ENCODE results near the gene MED8.

Gene MED8

DNA sequence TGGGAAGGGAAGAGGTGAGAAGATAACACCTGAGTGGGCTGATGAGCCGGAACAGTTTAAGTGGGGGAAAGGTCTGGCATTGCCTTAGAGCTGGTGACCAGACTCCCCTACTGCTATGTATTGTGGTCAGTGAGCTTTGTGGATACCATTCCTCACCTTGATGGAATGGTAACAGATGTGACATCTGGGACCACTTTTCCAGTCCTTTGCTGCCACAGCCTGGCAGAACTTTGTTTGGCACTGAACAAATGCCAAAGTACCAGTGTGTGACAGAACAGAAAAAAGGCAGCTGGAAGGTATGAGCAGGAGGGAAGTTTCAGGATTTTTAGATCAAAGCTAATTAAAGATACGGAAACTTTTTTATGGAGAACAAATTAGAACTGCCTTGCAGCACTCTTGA, 6.2 kb downstream of the MED8 start:
- peak; percentile 9 for TF ChIP-seq CTCF (conservative IDR thresholded peaks at IDR 0.05; ENCODE audit: low read depth, low read length)
- no peak overlapping the region for H3K4me3 ChIP-seq (ENCODE audit: low read depth, low read length)
- DNase-seq (ENCODE audit: low read depth), result no peak

- no peak for TF ChIP-seq CTCF (conservative IDR thresholded peaks at IDR 0.05; ENCODE audit: low read depth, low read length)
- DNase-seq (ENCODE audit: low read depth), result no peak
- no peak overlapping the region for H3K4me3 ChIP-seq (ENCODE audit: low read depth, low read length)
Measured at GRCh38 chr1:43382027-43382779, 7.4 kb downstream of the MED8 start.

DNA sequence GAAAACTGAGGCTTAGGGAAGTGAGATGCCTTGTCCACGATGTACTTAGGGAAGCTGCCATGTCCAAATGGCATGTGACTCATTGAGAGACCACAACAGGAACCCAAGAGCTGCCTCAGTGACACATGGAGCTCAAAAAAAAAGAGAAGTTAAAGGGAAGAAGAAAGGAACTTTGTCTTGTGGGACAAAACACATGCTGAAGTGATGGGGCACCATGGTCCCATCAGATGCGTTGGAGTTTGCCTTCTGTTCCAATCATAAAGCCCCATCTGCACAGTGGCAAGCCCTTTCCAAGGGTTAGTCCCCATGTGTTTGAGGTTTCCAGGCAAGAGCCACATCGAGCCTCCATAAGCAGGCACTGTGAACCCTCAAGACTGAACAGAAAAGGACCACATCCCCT, 8.0 kb downstream of the MED8 start:
- no peak for TF ChIP-seq CTCF (conservative IDR thresholded peaks at IDR 0.05; ENCODE audit: low read depth, low read length)
- no peak overlapping the region for H3K4me3 ChIP-seq (ENCODE audit: low read depth, low read length)
- DNase-seq (ENCODE audit: low read depth), result no peak

- H3K4me3 ChIP-seq (ENCODE audit: low read depth, low read length), result no peak overlapping the region
- DNase-seq (ENCODE audit: low read depth), result no peak
- no peak for TF ChIP-seq CTCF (conservative IDR thresholded peaks at IDR 0.05; ENCODE audit: low read depth, low read length)
Measured at GRCh38 chr1:43379476-43379875, 10.1 kb downstream of the MED8 start.

GRCh38 chr1:43377831-43378230, 11.8 kb downstream of the MED8 start:
- no peak for TF ChIP-seq CTCF (conservative IDR thresholded peaks at IDR 0.05; ENCODE audit: low read depth, low read length)
- no peak for DNase-seq (ENCODE audit: low read depth)
- H3K4me3 ChIP-seq (ENCODE audit: low read depth, low read length), result no peak overlapping the region

DNA sequence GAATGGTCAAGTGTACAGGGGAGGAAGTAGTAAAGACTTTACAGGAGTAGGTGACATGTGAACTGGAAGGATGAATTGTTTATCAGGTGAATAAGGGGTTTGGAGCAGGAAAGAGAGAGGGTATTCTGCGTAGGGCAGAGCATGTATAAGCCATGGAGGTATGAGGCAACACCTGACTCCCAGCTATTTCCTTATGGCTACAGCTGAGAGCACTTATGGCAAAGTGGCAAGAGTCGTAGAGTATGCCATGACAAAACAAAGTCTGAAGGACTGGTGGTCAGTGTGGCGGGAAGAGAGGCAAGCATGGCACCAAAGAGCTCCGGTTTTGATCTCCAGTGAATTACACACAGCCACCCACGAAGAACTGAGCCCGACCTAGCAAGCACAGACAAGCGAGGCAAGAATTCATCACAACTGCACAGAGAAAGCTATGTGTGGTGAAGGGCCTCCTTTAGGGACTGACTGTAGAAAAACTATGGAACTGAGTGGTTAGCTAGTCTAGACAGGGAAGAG, 12.8 kb downstream of the MED8 start:
- TF ChIP-seq CTCF (conservative IDR thresholded peaks at IDR 0.05; ENCODE audit: low read depth, low read length), result no peak
- no peak overlapping the region for H3K4me3 ChIP-seq (ENCODE audit: low read depth, low read length)

More for the DNA sequence above, 12.8 kb downstream of the MED8 start:
- no peak for DNase-seq (ENCODE audit: low read depth)
